Esophagus squamous epithelium (tissue), 5 donors: Measurements from ENCODE around the gene FREM1. TPM values are rescaled to one million over a fixed set of nuclear protein-coding genes. Genes with fewer than 3 reads are reported as not detected.

Experiments used
- DNase-seq: peaks from one replicate; lab custom pipeline; 2025; lab: John Stamatoyannopoulos, UW
- H3K27ac ChIP-seq, 4 donors: fragments of 200-600 bp; sonication (generic); one replicate each; pipeline ENCODE4 v1.5.1; 2016 to 2019; ENCODE audit warnings: mild to moderate bottlenecking in 1 of 4
- H3K27me3 ChIP-seq, 4 donors: fragments of 200-600 bp; sonication (generic); 1 replicate in 3 of 4; 2 replicates in 1 of 4; pipeline versions ENCODE4 v1.5.1 to v1.6.0; 2017 to 2021; ENCODE audit warnings: antibody characterized with exemption in 1 of 4
- H3K36me3 ChIP-seq, 3 donors: fragments of 200-600 bp; sonication (generic); one replicate each; pipeline ENCODE4 v1.5.1; 2016 to 2019
- H3K4me1 ChIP-seq, 3 donors: fragments of 200-600 bp; sonication (generic); one replicate each; pipeline ENCODE4 v1.5.1; 2017 to 2019
- H3K4me3 ChIP-seq, 4 donors: fragments of 200-600 bp; sonication (generic); 1 replicate in 3 of 4; 2 replicates in 1 of 4; pipeline ENCODE4 v1.5.1; 2016 to 2019; ENCODE audit warnings: mild to moderate bottlenecking in 2 of 4, moderate library complexity in 1 of 4
- H3K9me3 ChIP-seq, 3 donors: fragments of 200-600 bp; sonication (generic); one replicate each; pipeline ENCODE4 v1.5.1; 2016 to 2019
- POLR2A ChIP-seq, 4 donors: fragments of 450-650 bp; IDR thresholded peaks; one replicate each; pipeline ENCODE4 v1.6.1; 2017; ENCODE audit warnings: antibody characterized with exemption in 4 of 4, mild to moderate bottlenecking in 4 of 4, moderate library complexity in 3 of 4
- WGBS, 2 donors: methylation state at CpG; one replicate each; pipeline ENCODE4 v1.1.5; 2018; 5-methylcytosine and 5-hydroxymethylcytosine counted together
- intact Hi-C: fragments of 100-400 bp; cut with DNase I; formaldehyde crosslinking; loops from one replicate; pipeline ENCODE4 v1.15.0; 2022
- total RNA-seq, 4 donors: library from RNA; depleted of rRNA; stranded (reverse); fragments of >200 nt; gene quantifications; one replicate each; pipeline ENCODE4 v1.1.0, GENCODE V29; 2016
- TF ChIP-seq, protein P1 (sequence below), 6 experiments: fragments of 450-650 bp in 4 of 6; fragments of 200-600 bp in 2 of 6; sonication (generic) in 2 of 6; IDR thresholded peaks; one replicate each; pipeline ENCODE4 v1.5.1; 2016 to 2019; ENCODE audit warnings: antibody characterized with exemption in 6 of 6, mild to moderate bottlenecking in 4 of 6, moderate library complexity in 4 of 6
- donor health status: DM: yes; HTN: yes; CAD: no.

FREM1 gene
- total RNA-seq, 4 donors from 2014 or later, result 0.09 to 0.95 (median 0.23) TPM; not detected in 1

- H3K9me3 ChIP-seq, result no peaks in the 10 kb centered on the region
- intact Hi-C loops, result no loop called here
Measured at GRCh38 chr9:14779566-14780022, 130.6 kb downstream of the FREM1 start.

DNA sequence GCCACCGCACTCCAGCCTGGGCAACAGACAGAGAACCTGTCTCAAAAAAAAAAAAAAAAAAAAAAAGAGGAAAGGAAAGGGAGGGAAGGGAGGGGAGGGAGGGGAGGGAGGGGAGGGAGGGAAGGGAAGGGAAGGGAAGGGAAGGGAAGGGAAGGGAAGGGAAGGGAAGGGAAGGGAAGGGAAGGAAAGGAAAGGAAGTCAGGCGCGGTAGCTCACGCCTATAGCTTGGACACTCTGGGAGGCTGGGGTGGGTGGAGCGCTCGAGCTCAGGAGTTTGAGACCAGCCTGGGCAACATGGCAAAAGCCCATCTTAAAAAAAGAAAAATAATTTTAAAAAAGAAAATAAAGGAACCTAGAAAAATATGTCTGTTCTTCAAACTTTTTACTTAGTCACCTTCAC, 131.7 kb downstream of the FREM1 start:
- intact Hi-C loops, result no loop called here
- no peaks in the 10 kb centered on the region for H3K4me1 ChIP-seq
- TF ChIP-seq POLR2A (IDR thresholded peaks at IDR 0.05), result no peak
- TF ChIP-seq, protein P1, sequence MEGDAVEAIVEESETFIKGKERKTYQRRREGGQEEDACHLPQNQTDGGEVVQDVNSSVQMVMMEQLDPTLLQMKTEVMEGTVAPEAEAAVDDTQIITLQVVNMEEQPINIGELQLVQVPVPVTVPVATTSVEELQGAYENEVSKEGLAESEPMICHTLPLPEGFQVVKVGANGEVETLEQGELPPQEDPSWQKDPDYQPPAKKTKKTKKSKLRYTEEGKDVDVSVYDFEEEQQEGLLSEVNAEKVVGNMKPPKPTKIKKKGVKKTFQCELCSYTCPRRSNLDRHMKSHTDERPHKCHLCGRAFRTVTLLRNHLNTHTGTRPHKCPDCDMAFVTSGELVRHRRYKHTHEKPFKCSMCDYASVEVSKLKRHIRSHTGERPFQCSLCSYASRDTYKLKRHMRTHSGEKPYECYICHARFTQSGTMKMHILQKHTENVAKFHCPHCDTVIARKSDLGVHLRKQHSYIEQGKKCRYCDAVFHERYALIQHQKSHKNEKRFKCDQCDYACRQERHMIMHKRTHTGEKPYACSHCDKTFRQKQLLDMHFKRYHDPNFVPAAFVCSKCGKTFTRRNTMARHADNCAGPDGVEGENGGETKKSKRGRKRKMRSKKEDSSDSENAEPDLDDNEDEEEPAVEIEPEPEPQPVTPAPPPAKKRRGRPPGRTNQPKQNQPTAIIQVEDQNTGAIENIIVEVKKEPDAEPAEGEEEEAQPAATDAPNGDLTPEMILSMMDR (IDR thresholded peaks at IDR 0.05), result no peak
- no peaks in the 10 kb centered on the region for H3K27me3 ChIP-seq
- H3K4me3 ChIP-seq, result no peak overlapping the region
- no peaks in the 10 kb centered on the region for H3K36me3 ChIP-seq
- H3K27ac ChIP-seq, result no peak overlapping the region
- H3K9me3 ChIP-seq, result no peaks in the 10 kb centered on the region
- DNase-seq, result no peak
- 74 to 93% methylated on average over 6 of the region's 6 CpGs for WGBS, 2 donors

More at GRCh38 chr9:14779566-14780022, 130.6 kb downstream of the FREM1 start:
- TF ChIP-seq, protein P1 (IDR thresholded peaks at IDR 0.05), result no peak
- TF ChIP-seq POLR2A (IDR thresholded peaks at IDR 0.05), result no peak
- no peaks in the 10 kb centered on the region for H3K36me3 ChIP-seq
- H3K4me3 ChIP-seq, result no peak overlapping the region
- no peaks in the 10 kb centered on the region for H3K27me3 ChIP-seq
- no peaks in the 10 kb centered on the region for H3K4me1 ChIP-seq
- DNase-seq, result no peak
- H3K27ac ChIP-seq, result no peak overlapping the region
- WGBS, 2 donors, result 68 to 81% methylated on average over 7 to 10 of the region's 11 CpGs

DNA sequence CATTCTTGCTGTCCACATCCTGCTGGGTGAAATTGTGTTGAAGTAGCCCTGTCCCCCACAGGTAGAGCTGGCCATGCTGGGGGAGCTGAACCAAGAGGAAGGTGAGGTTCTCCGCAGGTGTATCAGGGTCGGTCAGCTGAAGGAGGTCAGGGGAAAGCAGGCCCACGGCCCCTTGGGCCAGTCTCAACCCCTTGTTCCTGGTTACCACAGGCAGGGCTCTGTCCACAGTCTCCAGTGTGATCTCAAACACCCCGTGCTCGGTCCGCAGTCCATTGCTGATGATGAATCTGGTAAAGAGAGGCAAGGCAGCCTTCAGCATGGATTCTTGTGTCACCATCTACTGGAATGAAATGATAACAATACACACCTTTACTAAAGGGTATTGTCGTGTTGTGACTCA, 134.3 kb downstream of the FREM1 start:
- Histone ChIP-seq H3K36me3 (no peaks in the 10 kb centered on the region), H3K27ac (no peak overlapping the region), H3K9me3 (no peaks in the 10 kb centered on the region), H3K27me3 (no peaks in the 10 kb centered on the region), H3K4me3 (no peak overlapping the region), H3K4me1 (no peaks in the 10 kb centered on the region)
- intact Hi-C loops, result no loop called here
- DNase-seq, result no peak
- WGBS, 2 donors, result 82 to 100% methylated on average over 1 of the region's 7 CpGs
- TF ChIP-seq, protein P1 (IDR thresholded peaks at IDR 0.05), result no peak
- TF ChIP-seq POLR2A (IDR thresholded peaks at IDR 0.05), result no peak

- intact Hi-C loops, result no loop called here
- no peak overlapping the region for H3K27ac ChIP-seq
- H3K4me3 ChIP-seq, result no peak overlapping the region
- 69 to 71% methylated on average over 7 of the region's 7 CpGs for WGBS, 2 donors
- H3K27me3 ChIP-seq, result no peaks in the 10 kb centered on the region
- H3K4me1 ChIP-seq, result peaks cover 0 to 4% (median 0%) of the 10 kb centered on the region in 3 donors
- H3K9me3 ChIP-seq, result no peaks in the 10 kb centered on the region
- no peaks in the 10 kb centered on the region for H3K36me3 ChIP-seq
- no peak for DNase-seq
- TF ChIP-seq, protein P1 (IDR thresholded peaks at IDR 0.05), result no peak
- no peak for TF ChIP-seq POLR2A (IDR thresholded peaks at IDR 0.05)
Measured at GRCh38 chr9:14770592-14770991, 139.6 kb downstream of the FREM1 start.

GRCh38 chr9:14769230-14769571, 141.0 kb downstream of the FREM1 start:
- Histone ChIP-seq H3K36me3 (no peaks in the 10 kb centered on the region), H3K27ac (no peak overlapping the region), H3K27me3 (no peaks in the 10 kb centered on the region), H3K9me3 (no peaks in the 10 kb centered on the region), H3K4me1 (peaks cover 0 to 4% (median 0%) of the 10 kb centered on the region in 3 donors), H3K4me3 (no peak overlapping the region)
- intact Hi-C loops, result loop anchor here (10.0 kb wide), 2 partner anchors 154 to 304 kb away; no protein-coding TSS in a partner anchor
- no peak for TF ChIP-seq POLR2A (IDR thresholded peaks at IDR 0.05)
- TF ChIP-seq, protein P1 (IDR thresholded peaks at IDR 0.05), result peak in 1 of 6 experiments; percentile 33
- DNase-seq, result no peak
- WGBS, 2 donors, result 41 to 44% methylated on average over 3 of the region's 3 CpGs
